GM19043 (cell line): ENCODE results near the gene CLEC16A.

Source experiments
- ATAC-seq: cut with Tn5 transposase; IDR thresholded peaks from one replicate; pipeline ENCODE4 v1.9.1; 2021; ENCODE audit warnings: low read depth; ENCODE audit not compliant: unreplicated experiment

Gene CLEC16A, protein sequence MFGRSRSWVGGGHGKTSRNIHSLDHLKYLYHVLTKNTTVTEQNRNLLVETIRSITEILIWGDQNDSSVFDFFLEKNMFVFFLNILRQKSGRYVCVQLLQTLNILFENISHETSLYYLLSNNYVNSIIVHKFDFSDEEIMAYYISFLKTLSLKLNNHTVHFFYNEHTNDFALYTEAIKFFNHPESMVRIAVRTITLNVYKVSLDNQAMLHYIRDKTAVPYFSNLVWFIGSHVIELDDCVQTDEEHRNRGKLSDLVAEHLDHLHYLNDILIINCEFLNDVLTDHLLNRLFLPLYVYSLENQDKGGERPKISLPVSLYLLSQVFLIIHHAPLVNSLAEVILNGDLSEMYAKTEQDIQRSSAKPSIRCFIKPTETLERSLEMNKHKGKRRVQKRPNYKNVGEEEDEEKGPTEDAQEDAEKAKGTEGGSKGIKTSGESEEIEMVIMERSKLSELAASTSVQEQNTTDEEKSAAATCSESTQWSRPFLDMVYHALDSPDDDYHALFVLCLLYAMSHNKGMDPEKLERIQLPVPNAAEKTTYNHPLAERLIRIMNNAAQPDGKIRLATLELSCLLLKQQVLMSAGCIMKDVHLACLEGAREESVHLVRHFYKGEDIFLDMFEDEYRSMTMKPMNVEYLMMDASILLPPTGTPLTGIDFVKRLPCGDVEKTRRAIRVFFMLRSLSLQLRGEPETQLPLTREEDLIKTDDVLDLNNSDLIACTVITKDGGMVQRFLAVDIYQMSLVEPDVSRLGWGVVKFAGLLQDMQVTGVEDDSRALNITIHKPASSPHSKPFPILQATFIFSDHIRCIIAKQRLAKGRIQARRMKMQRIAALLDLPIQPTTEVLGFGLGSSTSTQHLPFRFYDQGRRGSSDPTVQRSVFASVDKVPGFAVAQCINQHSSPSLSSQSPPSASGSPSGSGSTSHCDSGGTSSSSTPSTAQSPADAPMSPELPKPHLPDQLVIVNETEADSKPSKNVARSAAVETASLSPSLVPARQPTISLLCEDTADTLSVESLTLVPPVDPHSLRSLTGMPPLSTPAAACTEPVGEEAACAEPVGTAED

DNA sequence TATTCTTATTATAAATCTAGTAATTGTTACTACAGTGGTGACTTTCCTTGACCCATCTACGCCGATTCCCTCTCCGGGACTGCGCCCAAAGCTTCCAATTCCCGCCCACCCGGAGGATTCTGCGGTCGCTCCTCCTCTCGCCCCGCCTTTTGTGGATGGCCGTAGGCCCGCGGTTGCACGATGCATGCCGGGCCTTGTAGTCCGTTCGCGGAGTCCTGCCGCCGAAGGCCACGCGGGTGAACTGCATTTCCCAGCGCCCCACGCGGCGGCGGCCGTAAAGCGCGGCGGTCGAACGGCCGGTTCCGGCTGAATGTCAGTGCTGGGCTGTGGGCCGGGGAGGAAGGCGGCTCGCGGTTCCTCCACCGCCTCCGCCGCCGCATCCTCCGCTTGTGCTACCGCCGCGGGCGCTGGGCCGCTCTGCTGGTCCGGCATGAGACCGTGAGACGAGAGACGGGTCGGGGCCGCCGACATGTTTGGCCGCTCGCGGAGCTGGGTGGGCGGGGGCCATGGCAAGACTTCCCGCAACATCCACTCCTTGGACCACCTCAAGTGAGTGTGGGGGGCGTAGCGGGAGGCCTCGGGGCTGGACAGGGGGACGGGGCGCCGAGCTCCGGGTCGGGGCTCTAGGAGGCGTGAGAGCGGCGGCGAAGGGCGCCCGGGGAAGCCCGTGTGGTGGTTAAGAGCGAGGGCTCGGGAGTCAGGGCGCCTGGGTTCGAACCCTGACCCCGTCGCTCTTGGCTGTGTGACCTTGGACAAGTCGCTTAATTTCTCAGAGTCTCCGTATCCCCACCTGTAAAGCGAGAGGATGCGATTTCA lies at the start of gene CLEC16A:
CLEC16A (plus strand) TSS at position 316 of the 816 bp plus-strand sequence; CDS start at position 470, 154 bp downstream.
- ATAC-seq: peak; percentile 69

- no peak for ATAC-seq
These were observed 49.1 kb upstream of the CLEC16A start for GRCh38 chr16:10895053-10895946.

DNA sequence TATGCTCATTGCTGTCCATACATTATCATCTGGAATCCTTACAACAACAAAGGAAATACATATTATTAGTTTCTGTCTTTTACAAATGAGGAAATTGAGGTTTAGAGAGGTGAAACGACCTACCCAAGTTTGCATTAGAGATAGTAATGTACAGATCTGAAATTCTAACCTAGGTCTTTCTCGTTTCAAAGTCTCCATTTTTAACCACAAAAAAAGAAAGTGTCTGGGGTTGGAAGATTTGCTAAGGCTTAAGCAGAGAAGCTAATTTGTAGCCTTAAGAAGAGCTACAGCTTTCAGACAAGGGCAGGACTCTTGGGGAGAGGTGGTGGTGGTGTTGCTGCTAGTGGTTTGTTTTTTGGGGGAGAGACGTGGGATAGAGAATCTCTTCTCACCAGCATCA lies 48.2 kb upstream of the CLEC16A start:
- ATAC-seq: no peak

- no peak for ATAC-seq
These were observed 47.6 kb upstream of the CLEC16A start for GRCh38 chr16:10896723-10897122.

- peak; percentile 75 for ATAC-seq
These were observed 47.2 kb upstream of the CLEC16A start for GRCh38 chr16:10897134-10897533.

DNA sequence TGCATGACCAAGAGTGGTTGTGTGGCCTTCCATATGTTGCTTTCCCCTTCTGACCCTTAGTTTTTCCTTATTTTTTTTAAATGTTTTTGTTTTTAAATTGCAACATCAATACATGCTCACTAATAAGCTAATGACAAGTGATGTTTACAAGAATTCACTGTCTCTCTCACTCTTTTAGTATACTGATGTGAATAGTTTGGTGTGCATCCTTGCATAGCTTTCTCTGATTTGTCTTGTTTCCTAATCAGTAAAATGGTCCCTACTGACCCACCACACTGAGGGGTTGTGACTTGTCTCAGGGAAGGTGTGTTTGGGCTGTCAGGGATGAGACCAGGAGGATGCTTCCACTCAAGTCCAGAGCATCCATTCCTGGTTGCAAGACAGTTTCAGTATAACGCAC lies 41.4 kb upstream of the CLEC16A start:
- ATAC-seq: no peak

- ATAC-seq: no peak
These were observed 37.9 kb upstream of the CLEC16A start for GRCh38 chr16:10906482-10906881.

GRCh38 chr16:10906914-10907756 lies 37.2 kb upstream of the CLEC16A start:
- no peak for ATAC-seq

GRCh38 chr16:10907757-10908045 lies 36.7 kb upstream of the CLEC16A start:
- ATAC-seq: no peak

DNA sequence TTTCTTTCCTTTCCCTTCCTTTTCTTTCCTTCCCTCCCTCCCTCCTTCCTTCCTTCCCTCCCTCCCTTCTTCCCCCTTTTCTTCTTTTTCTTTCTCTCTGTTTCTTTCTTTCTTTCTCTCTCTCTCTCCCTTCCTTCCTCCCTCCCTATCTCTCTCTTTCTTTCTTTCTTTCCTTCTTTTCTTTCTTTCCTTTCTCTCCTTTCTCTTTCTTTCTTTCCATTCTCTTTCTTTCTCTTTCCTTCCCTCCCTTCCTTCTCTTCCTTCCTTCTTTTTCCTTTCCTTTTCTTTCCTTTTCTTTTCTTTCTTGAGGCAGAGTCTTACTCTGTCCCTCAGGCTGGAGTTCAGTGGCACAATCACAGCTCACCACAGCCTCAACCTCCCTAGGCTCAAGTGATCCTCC lies 33.1 kb upstream of the CLEC16A start:
- ATAC-seq: no peak

DNA sequence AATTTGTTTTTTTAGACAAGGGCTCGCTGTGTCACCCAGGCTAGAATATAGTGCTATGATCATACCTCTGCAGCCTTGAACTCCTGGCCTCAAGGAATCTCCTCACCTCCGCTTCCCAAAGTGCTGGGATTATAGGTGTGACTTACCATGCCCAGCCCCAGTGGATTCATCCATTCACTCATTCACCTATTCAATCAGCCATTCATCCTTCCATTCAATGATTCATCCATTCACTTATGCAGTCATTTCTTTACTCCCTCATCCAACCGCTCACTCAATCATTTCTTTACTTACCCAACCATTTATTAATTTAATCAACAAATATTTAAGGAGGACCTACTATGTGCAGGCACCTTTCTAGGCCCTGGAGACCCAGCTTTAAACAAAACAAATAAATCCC lies 27.8 kb upstream of the CLEC16A start:
- no peak for ATAC-seq

DNA sequence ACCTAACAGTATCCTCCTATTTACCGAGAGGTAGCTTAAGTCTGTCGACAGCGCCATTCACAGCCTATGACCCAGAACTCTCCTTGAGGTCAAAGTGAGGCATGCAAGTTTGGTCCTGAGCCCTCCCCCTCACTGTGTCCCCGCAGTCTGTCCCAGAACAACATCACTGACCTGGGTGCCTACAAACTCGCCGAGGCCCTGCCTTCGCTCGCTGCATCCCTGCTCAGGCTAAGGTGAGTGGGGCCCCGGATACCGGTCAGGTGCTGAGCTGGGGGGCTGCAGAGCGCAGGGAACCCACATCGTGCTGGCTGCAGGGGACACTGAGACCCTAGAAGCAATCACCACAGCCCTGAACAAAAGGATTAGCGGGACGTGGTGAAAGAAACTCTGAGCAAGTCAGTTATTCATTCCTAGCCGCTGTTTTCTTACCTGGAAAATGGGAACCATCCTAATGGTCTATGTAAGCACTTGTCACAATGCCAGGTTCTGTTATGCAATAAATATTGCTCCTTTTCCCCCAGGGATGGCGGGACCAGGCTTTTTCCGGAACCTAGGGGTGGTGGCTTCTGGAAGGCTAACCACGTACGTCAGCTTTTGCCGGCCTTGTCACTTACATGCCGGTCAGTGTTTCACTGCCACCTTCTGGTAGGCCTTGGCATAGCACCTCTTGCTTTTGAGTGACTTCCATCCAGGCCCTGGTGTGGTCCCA lies 25.9 kb upstream of the CLEC16A start:
- ATAC-seq: peak; percentile 66

DNA sequence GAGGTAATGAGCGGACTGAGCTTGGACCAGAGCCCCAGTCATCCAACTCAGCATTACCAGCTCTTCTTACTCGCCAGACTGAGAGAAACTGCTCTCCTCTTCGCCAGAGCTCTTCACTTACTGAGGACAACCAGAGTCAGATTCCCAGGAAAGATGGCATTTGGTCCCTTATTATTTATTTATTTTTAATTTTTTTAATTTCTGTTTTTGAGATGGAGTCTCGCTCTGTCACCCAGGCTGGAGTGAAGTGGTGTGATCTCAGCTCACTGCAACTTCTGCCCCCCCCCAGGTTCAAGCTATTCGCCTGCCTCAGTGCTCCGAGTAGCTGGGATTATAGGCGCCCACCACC lies 25.4 kb upstream of the CLEC16A start:
- ATAC-seq: no peak

- ATAC-seq: no peak
These were observed 23.5 kb upstream of the CLEC16A start for GRCh38 chr16:10920726-10921427.

GRCh38 chr16:10921536-10922327 lies 22.6 kb upstream of the CLEC16A start:
- ATAC-seq: no peak

- ATAC-seq: no peak
These were observed 21.8 kb upstream of the CLEC16A start for GRCh38 chr16:10922328-10923145.
